GM23338 (cell line): ENCODE data around the gene GSTK1. TPM values are rescaled to one million over a fixed set of nuclear protein-coding genes. Genes with fewer than 3 reads are reported as not detected.

Source experiments
- ATAC-seq: fragments of 200-7000 bp; cut with Tn5 transposase; 3 replicates; pipeline ENCODE4 v1.9.1; 2020
- DNase-seq: peaks from one replicate; pipeline ENCODE4 v3.0.0-alpha.2; 2015; ENCODE audit warnings: low spot score
- H2AFZ ChIP-seq: fragments of 200-600 bp; sonication (generic); 2 replicates; pipeline ENCODE4 v1.8.0; 2016; ENCODE audit warnings: antibody characterized with exemption, mild to moderate bottlenecking, moderate library complexity
- H3F3A ChIP-seq: fragments of 200-600 bp; sonication (generic); replicated peaks from 2 replicates; pipeline ENCODE4 v1.8.0; 2017; ENCODE audit warnings: antibody characterized with exemption, mixed run types, low read depth
- H3K27ac ChIP-seq: fragments of 200-600 bp; sonication (generic); 2 replicates; pipeline ENCODE4 v1.6.1; 2016; ENCODE audit warnings: low read depth
- H3K27me3 ChIP-seq: fragments of 200-600 bp; sonication (generic); 2 replicates; pipeline ENCODE4 v1.8.0; 2016; ENCODE audit warnings: mild to moderate bottlenecking, mixed run types, moderate library complexity; ENCODE audit not compliant: insufficient read depth
- H3K36me3 ChIP-seq: fragments of 200-600 bp; sonication (generic); 2 replicates; pipeline ENCODE4 v1.8.0; 2016; ENCODE audit warnings: mild to moderate bottlenecking; ENCODE audit not compliant: insufficient read depth
- H3K4me1 ChIP-seq: fragments of 200-600 bp; sonication (generic); 2 replicates; pipeline ENCODE4 v1.8.0; 2016; ENCODE audit warnings: mild to moderate bottlenecking, moderate library complexity; ENCODE audit not compliant: insufficient read depth
- H3K4me2 ChIP-seq: fragments of 200-600 bp; sonication (generic); 2 replicates; pipeline ENCODE4 v1.7.1; 2017; ENCODE audit warnings: mixed run types
- H3K4me3 ChIP-seq: fragments of 200-600 bp; sonication (generic); 2 replicates; pipeline ENCODE4 v1.6.1; 2016; ENCODE audit warnings: mixed run types
- H3K79me2 ChIP-seq: fragments of 200-600 bp; sonication (generic); replicated peaks from 2 replicates; pipeline ENCODE4 v1.8.0; 2017; ENCODE audit warnings: mild to moderate bottlenecking; ENCODE audit not compliant: insufficient read depth
- H3K9me2 ChIP-seq: fragments of 200-600 bp; sonication (generic); 2 replicates; pipeline ENCODE4 v1.8.0; 2017; ENCODE audit not compliant: insufficient read depth
- H4K20me1 ChIP-seq: fragments of 200-600 bp; sonication (generic); replicated peaks from 2 replicates; pipeline ENCODE4 v1.8.0; 2017; ENCODE audit warnings: mild to moderate bottlenecking; ENCODE audit not compliant: insufficient read depth
- H3K27ac Mint-ChIP-seq: 2 replicates; pipeline ENCODE4 v1.8.0; 2020; ENCODE audit warnings: inconsistent platforms, mild to moderate bottlenecking, moderate library complexity, mixed read lengths
- H3K27me3 Mint-ChIP-seq: 3 replicates; pipeline ENCODE4 v1.8.0; 2022; ENCODE audit warnings: low read depth, mild to moderate bottlenecking, moderate library complexity, mixed read lengths, inconsistent platforms; ENCODE audit not compliant: insufficient read depth, poor library complexity
- H3K36me3 Mint-ChIP-seq: 3 replicates; pipeline ENCODE4 v1.8.0; 2021; ENCODE audit warnings: low read depth, mild to moderate bottlenecking, inconsistent platforms, moderate library complexity, mixed read lengths
- H3K4me1 Mint-ChIP-seq: 3 replicates; pipeline ENCODE4 v1.8.0; 2020; ENCODE audit warnings: mild to moderate bottlenecking, inconsistent platforms, mixed read lengths
- H3K4me3 Mint-ChIP-seq: 3 replicates; pipeline ENCODE4 v1.8.0; 2021; ENCODE audit warnings: moderate library complexity, mild to moderate bottlenecking, inconsistent platforms, mixed read lengths
- H3K9me3 Mint-ChIP-seq: 3 replicates; pipeline ENCODE4 v1.8.0; 2020; ENCODE audit warnings: moderate library complexity, mild to moderate bottlenecking, inconsistent platforms, mixed read lengths
- CREB1 ChIP-seq: fragments of 250-450 bp; sonication (Bioruptor Pico); IDR thresholded peaks from 2 replicates; pipeline ENCODE4 v1.5.0; 2020; ENCODE audit warnings: low read depth, mild to moderate bottlenecking, moderate library complexity
- EZH2 ChIP-seq: fragments of 200-600 bp; sonication (generic); IDR thresholded peaks from one replicate; pipeline ENCODE4 v1.8.0; 2017; ENCODE audit warnings: antibody characterized with exemption, mild to moderate bottlenecking, low read depth; ENCODE audit not compliant: unreplicated experiment
- EZH2phosphoT487 ChIP-seq: fragments of 200-600 bp; sonication (generic); IDR thresholded peaks from one replicate; pipeline ENCODE4 v1.8.1; 2018; ENCODE audit warnings: antibody characterized with exemption; ENCODE audit not compliant: unreplicated experiment
- NANOG ChIP-seq: IDR thresholded peaks from 2 replicates; pipeline ENCODE4 v1.6.1; 2016; ENCODE audit warnings: antibody characterized with exemption, borderline replicate concordance
- STAT1 ChIP-seq: IDR thresholded peaks from one replicate; pipeline ENCODE4 v1.6.1; 2016; ENCODE audit warnings: antibody characterized with exemption; ENCODE audit not compliant: unreplicated experiment
- ZNF331 ChIP-seq: fragments of 250-450 bp; sonication (Bioruptor Pico); IDR thresholded peaks from 2 replicates; pipeline ENCODE4 v1.5.0; 2020; ENCODE audit warnings: low read depth, mild to moderate bottlenecking, moderate library complexity
- ZNF462 ChIP-seq: fragments of 250-450 bp; sonication (Bioruptor Pico); IDR thresholded peaks from 2 replicates; pipeline ENCODE4 v1.5.0; 2020; ENCODE audit warnings: mild to moderate bottlenecking, moderate library complexity
- polyA plus RNA-seq: library from polyadenylated mRNA; unstranded; fragments of >200 nt; fragmentation: Nextera tagmentation; extraction: Ambion mirVana; gene quantifications from 2 replicates; pipeline ENCODE4 v1.2.1, GENCODE V29; 2016
- total RNA-seq: library from RNA; depleted of rRNA; stranded (reverse); fragments of >200 nt; shearing (Covaris generic); gene quantifications from 2 replicates; pipeline ENCODE4 v1.2.3, GENCODE V29; 2014
- TF ChIP-seq, protein P1 (sequence below): IDR thresholded peaks from one replicate; pipeline ENCODE4 v1.6.1; 2018; ENCODE audit warnings: antibody characterized with exemption; ENCODE audit not compliant: unreplicated experiment
- TF ChIP-seq, protein P2 (sequence below), 2 experiments: fragments of 200-600 bp in 1 of 2; sonication (generic) in 1 of 2; conservative IDR thresholded peaks; 2 replicates each; pipeline versions ENCODE4 v1.5.1 to v1.6.1; 2016 to 2017; ENCODE audit warnings: antibody characterized with exemption in 2 of 2, low read depth in 2 of 2, mild to moderate bottlenecking in 2 of 2, moderate library complexity in 1 of 2

GSTK1 gene
- total and polyA plus RNA-seq, 2 experiments from 2014 or later = 26.4 to 27.5 TPM

DNA sequence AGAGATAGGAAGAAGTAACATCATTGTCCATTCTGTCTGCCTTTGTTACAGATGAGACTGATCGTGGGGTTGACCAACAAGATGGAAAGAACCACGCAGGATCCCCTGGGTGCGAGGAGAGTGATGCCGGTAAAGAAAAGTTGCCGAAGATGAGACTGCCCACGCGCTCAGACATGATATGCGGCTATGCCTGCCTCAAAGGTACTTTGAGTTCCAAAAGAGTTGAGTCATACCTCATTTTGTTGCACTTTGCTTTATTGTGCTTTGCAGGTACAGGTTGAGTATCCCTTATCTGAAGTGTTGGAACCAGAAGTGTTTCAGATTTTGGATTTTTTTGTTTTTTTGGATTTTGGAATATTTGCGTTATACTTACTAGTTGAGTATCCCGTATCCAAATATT is 40.5 kb downstream of the GSTK1 start:
- H3F3A ChIP-seq = peaks cover 3% of the 10 kb centered on the region; the same call in 1 of the 2 replicates
- no peak overlapping the region for H3K4me2 ChIP-seq
- no peaks in the 10 kb centered on the region for H3K9me2 ChIP-seq
- Mint-ChIP-seq H3K27me3 (peaks cover 5% of the 10 kb centered on the region), H3K27ac (no peak overlapping the region), H3K9me3 (no peaks in the 10 kb centered on the region; the same call in 2 of the 3 replicates), H3K4me3 (no peak overlapping the region), H3K36me3 (peaks cover 95% of the 10 kb centered on the region), H3K4me1 (no peaks in the 10 kb centered on the region)
- H3K27ac ChIP-seq = no peak overlapping the region
- H4K20me1 ChIP-seq = peaks cover 16% of the 10 kb centered on the region
- H3K4me3 ChIP-seq = no peak overlapping the region
- no peaks in the 10 kb centered on the region for H3K27me3 ChIP-seq
- DNase-seq (no peak), ATAC-seq (no peak)
- H3K79me2 ChIP-seq = no peaks in the 10 kb centered on the region; the same call in 1 of the 2 replicates
- no peak overlapping the region for H2AFZ ChIP-seq
- H3K4me1 ChIP-seq = no peaks in the 10 kb centered on the region
- TF ChIP-seq ZNF331 (CRISPR knock-in tag) (no peak), CREB1 (CRISPR knock-in tag) (no peak), NANOG (no peak), ZNF462 (CRISPR knock-in tag) (no peak), EZH2 (no peak), STAT1 (no peak), EZH2phosphoT487 (no peak)
- TF ChIP-seq, protein P1, sequence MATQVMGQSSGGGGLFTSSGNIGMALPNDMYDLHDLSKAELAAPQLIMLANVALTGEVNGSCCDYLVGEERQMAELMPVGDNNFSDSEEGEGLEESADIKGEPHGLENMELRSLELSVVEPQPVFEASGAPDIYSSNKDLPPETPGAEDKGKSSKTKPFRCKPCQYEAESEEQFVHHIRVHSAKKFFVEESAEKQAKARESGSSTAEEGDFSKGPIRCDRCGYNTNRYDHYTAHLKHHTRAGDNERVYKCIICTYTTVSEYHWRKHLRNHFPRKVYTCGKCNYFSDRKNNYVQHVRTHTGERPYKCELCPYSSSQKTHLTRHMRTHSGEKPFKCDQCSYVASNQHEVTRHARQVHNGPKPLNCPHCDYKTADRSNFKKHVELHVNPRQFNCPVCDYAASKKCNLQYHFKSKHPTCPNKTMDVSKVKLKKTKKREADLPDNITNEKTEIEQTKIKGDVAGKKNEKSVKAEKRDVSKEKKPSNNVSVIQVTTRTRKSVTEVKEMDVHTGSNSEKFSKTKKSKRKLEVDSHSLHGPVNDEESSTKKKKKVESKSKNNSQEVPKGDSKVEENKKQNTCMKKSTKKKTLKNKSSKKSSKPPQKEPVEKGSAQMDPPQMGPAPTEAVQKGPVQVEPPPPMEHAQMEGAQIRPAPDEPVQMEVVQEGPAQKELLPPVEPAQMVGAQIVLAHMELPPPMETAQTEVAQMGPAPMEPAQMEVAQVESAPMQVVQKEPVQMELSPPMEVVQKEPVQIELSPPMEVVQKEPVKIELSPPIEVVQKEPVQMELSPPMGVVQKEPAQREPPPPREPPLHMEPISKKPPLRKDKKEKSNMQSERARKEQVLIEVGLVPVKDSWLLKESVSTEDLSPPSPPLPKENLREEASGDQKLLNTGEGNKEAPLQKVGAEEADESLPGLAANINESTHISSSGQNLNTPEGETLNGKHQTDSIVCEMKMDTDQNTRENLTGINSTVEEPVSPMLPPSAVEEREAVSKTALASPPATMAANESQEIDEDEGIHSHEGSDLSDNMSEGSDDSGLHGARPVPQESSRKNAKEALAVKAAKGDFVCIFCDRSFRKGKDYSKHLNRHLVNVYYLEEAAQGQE = no peak
- TF ChIP-seq, protein P2, sequence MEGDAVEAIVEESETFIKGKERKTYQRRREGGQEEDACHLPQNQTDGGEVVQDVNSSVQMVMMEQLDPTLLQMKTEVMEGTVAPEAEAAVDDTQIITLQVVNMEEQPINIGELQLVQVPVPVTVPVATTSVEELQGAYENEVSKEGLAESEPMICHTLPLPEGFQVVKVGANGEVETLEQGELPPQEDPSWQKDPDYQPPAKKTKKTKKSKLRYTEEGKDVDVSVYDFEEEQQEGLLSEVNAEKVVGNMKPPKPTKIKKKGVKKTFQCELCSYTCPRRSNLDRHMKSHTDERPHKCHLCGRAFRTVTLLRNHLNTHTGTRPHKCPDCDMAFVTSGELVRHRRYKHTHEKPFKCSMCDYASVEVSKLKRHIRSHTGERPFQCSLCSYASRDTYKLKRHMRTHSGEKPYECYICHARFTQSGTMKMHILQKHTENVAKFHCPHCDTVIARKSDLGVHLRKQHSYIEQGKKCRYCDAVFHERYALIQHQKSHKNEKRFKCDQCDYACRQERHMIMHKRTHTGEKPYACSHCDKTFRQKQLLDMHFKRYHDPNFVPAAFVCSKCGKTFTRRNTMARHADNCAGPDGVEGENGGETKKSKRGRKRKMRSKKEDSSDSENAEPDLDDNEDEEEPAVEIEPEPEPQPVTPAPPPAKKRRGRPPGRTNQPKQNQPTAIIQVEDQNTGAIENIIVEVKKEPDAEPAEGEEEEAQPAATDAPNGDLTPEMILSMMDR (conservative IDR thresholded peaks at IDR 0.05; ENCODE audit: low read depth in 2 of 2) = no peak
- peaks cover 74% of the 10 kb centered on the region for H3K36me3 ChIP-seq
